GM12864 (cell line): Measurements from ENCODE around the gene GALNT16.

Source experiments
- DNase-seq: peaks from one replicate; pipeline ENCODE4 v3.0.0-alpha.2; 2011; ENCODE audit warnings: low read depth
- H3K4me3 ChIP-seq: 2 replicates; pipeline ENCODE4 v1.5.1; 2011; ENCODE audit warnings: mild to moderate bottlenecking, low read depth, low read length, control low read depth
- CTCF ChIP-seq: IDR thresholded peaks from 2 replicates; pipeline ENCODE4 v1.5.1; 2011; ENCODE audit warnings: low read depth, mild to moderate bottlenecking, moderate library complexity, low read length, control low read depth, inconsistent platforms; ENCODE audit errors: missing control alignments

Gene GALNT16

GRCh38 chr14:69317102-69317755 lies 57.3 kb downstream of the GALNT16 start:
- TF ChIP-seq CTCF: no peak
- no peak overlapping the region for H3K4me3 ChIP-seq
- DNase-seq: no peak

- no peak for DNase-seq
- no peak overlapping the region for H3K4me3 ChIP-seq
- no peak for TF ChIP-seq CTCF
Observed at GRCh38 chr14:69317780-69318179, 57.8 kb downstream of the GALNT16 start.

- TF ChIP-seq CTCF: no peak
- H3K4me3 ChIP-seq: no peak overlapping the region
- no peak for DNase-seq
Observed at GRCh38 chr14:69318241-69318640, 58.3 kb downstream of the GALNT16 start.

GRCh38 chr14:69318901-69319475 lies 59.0 kb downstream of the GALNT16 start:
- H3K4me3 ChIP-seq: no peak overlapping the region
- DNase-seq: no peak
- TF ChIP-seq CTCF: no peak

- DNase-seq: no peak
- no peak overlapping the region for H3K4me3 ChIP-seq
- TF ChIP-seq CTCF: no peak
Observed at GRCh38 chr14:69319911-69320310, 60.0 kb downstream of the GALNT16 start.

- H3K4me3 ChIP-seq: no peak overlapping the region
- TF ChIP-seq CTCF: no peak
- DNase-seq: no peak
Observed at GRCh38 chr14:69320581-69321365, 60.8 kb downstream of the GALNT16 start.
